Adrenal gland (tissue), 5 donors: ENCODE measurements around the gene FYCO1.

Source experiments
- CTCF ChIP-seq, 6 experiments: fragments of 450-650 bp in 4 of 6; fragments of 200-600 bp in 2 of 6; sonication (generic) in 1 of 6; IDR thresholded peaks; 1 replicate in 5 of 6; 2 replicates in 1 of 6; pipeline versions ENCODE4 v1.5.1 to v1.8.0; 2016 to 2021; ENCODE audit warnings: antibody characterized with exemption in 6 of 6, mild to moderate bottlenecking in 2 of 6, moderate library complexity in 1 of 6
- POLR2A ChIP-seq, 2 donors: fragments of 450-650 bp; IDR thresholded peaks; one replicate each; pipeline ENCODE4 v1.6.1; 2017; ENCODE audit warnings: antibody characterized with exemption in 2 of 2, mild to moderate bottlenecking in 2 of 2, moderate library complexity in 1 of 2
- donor health status: DM: no; HTN: no; CAD: no.

DNA sequence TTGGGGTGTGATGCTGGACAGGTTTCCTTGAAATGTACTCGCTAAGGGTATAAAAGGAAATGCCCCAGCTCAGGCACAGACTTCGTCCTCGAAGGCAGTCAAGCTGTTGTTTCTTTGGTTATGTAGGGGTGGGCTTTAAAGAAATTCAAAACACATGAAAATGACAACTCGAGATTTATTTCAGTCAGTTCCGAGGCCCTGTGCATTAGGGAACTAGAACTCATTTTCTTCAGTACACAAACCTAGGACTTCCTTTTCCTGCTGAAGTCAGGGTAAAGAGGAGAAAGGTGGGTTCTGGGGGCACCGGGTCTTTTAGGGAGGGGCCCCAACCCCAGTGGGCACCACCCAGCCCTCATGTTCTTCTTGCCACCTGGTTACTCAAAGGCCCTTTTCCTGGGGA is 101.6 kb downstream of the FYCO1 start:
- TF ChIP-seq CTCF (IDR thresholded peaks at IDR 0.05) (no peak), POLR2A (IDR thresholded peaks at IDR 0.05) (no peak)
